Amniotic epithelial cell (primary cell): ENCODE data around the gene DDAH1.
A peak's percentile ranks its signal among the peaks of the same experiment; 100 is the strongest.
"Not testable (repeated sequence)": the region's sequence is repeated elsewhere in the genome, so short reads cannot be mapped to it uniquely, and the experiment has no call there.

Experiments used
- DNase-seq: peaks from one replicate; pipeline ENCODE4 v3.0.0-alpha.2; 2010; ENCODE audit warnings: low read depth

The DDAH1 gene

GRCh38 chr1:85465099-85465785 is at the start of gene DDAH1:
Gene DDAH1, minus strand, starts transcription at chr1:85465159. Its CDS starts 114 bp downstream, at chr1:85465045.
- peak; percentile 59 for DNase-seq

- DNase-seq, result not testable (repeated sequence)
Measured at GRCh38 chr1:85513998-85514397, 49.0 kb upstream of the DDAH1 start.

- no peak for DNase-seq
Measured at GRCh38 chr1:85504417-85504816, 39.5 kb upstream of the DDAH1 start.

GRCh38 chr1:85502625-85503083 is 37.7 kb upstream of the DDAH1 start:
- DNase-seq, result peak; percentile 82

GRCh38 chr1:85502171-85502570 is 37.2 kb upstream of the DDAH1 start:
- DNase-seq, result peak; percentile 80

- no peak for DNase-seq
Measured at GRCh38 chr1:85501355-85501898, 36.5 kb upstream of the DDAH1 start.

GRCh38 chr1:85496941-85497582 is 32.1 kb upstream of the DDAH1 start:
- no peak for DNase-seq

GRCh38 chr1:85495556-85495955 is 30.6 kb upstream of the DDAH1 start:
- peak; percentile 41 for DNase-seq

GRCh38 chr1:85494904-85495266 is 29.9 kb upstream of the DDAH1 start:
- DNase-seq, result peak; percentile 69

GRCh38 chr1:85494074-85494903 is 29.3 kb upstream of the DDAH1 start:
- DNase-seq, result no peak

- no peak for DNase-seq
Measured at GRCh38 chr1:85490270-85490985, 25.5 kb upstream of the DDAH1 start.

GRCh38 chr1:85488126-85488525 is 23.2 kb upstream of the DDAH1 start:
- DNase-seq, result no peak

- DNase-seq, result no peak
Measured at GRCh38 chr1:85485516-85485915, 20.6 kb upstream of the DDAH1 start.

- DNase-seq, result no peak
Measured at GRCh38 chr1:85484716-85485115, 19.8 kb upstream of the DDAH1 start.

- peak; percentile 49 for DNase-seq
Measured at GRCh38 chr1:85484264-85484663, 19.3 kb upstream of the DDAH1 start.

- no peak for DNase-seq
Measured at GRCh38 chr1:85481688-85482087, 16.7 kb upstream of the DDAH1 start.

- DNase-seq, result no peak
Measured at GRCh38 chr1:85480566-85480965, 15.6 kb upstream of the DDAH1 start.

GRCh38 chr1:85479491-85479890 is 14.5 kb upstream of the DDAH1 start:
- no peak for DNase-seq

GRCh38 chr1:85478366-85478765 is 13.4 kb upstream of the DDAH1 start:
- no peak for DNase-seq

- peak; percentile 53 for DNase-seq
Measured at GRCh38 chr1:85475055-85475454, 10.1 kb upstream of the DDAH1 start.

GRCh38 chr1:85473390-85473789 is 8.4 kb upstream of the DDAH1 start:
- DNase-seq, result peak; percentile 99

- DNase-seq, result no peak
Measured at GRCh38 chr1:85471558-85471957, 6.6 kb upstream of the DDAH1 start.
